A549 (cell line): ENCODE data around the gene POLD1. TPM values are rescaled to one million over a fixed set of nuclear protein-coding genes. Genes with fewer than 3 reads are reported as not detected.

Experiments
- ATAC-seq, 2 experiments: fragments of 200-7000 bp in 1 of 2; fragments of >200 bp in 1 of 2; cut with Nextera tagmentation in 1 of 2; cut with Tn5 transposase in 1 of 2; 3 replicates each; pipeline versions ENCODE4 v1.8.0 to v1.9.1; 2018 to 2020; ENCODE audit warnings: mild to moderate bottlenecking in 1 of 2, moderate library complexity in 1 of 2
- CTCF ChIA-PET: fragments of 300-600 bp; sonication (Branson Sonifier 250); formaldehyde crosslinking; extraction: SDS; loops from one replicate; lab custom pipeline; 2021; ENCODE audit warnings: antibody characterized with exemption, inconsistent platforms; lab: Yijun Ruan, JAX
- POLR2A ChIA-PET: fragments of 350-600 bp; formaldehyde crosslinking; extraction: SDS; loops from one replicate; lab custom pipeline; 2021; ENCODE audit warnings: antibody characterized with exemption, inconsistent platforms; lab: Yijun Ruan, JAX
- DNase-seq, 2 experiments: peaks; one replicate each; pipeline versions ENCODE4 v3.0.0 to v3.0.0-alpha.2; 2011 to 2016; ENCODE audit warnings: low read depth in 1 of 2, low spot score in 1 of 2
- FAIRE-seq: peaks from 2 replicates; lab custom pipeline; 2011; peaks lifted over from hg19 to GRCh38; lab: Jason Lieb, UNC
- H3K27ac ChIP-seq, 2 experiments: fragments of >200 bp; sonication (Bioruptor Twin); formaldehyde crosslinking; 3 replicates each; pipeline ENCODE4 v1.5.1; 2016 to 2017
- H3K4me1 ChIP-seq: fragments of >200 bp; sonication (Bioruptor Twin); formaldehyde crosslinking; 3 replicates; pipeline ENCODE4 v1.6.1; 2016
- H3K4me2 ChIP-seq: fragments of >200 bp; sonication (Bioruptor Twin); formaldehyde crosslinking; 3 replicates; pipeline ENCODE4 v1.6.1; 2016
- H3K4me3 ChIP-seq: fragments of >200 bp; sonication (Bioruptor Twin); formaldehyde crosslinking; 3 replicates; pipeline ENCODE4 v1.5.1; 2016
- H3K9me3 ChIP-seq: fragments of >200 bp; sonication (Bioruptor Twin); formaldehyde crosslinking; 3 replicates; pipeline ENCODE4 v1.6.1; 2016
- ATOH8 ChIP-seq: fragments of 250-450 bp; sonication (Bioruptor Pico); IDR thresholded peaks from 2 replicates; pipeline ENCODE4 v1.5.0; 2020; ENCODE audit warnings: low read depth, mild to moderate bottlenecking, moderate library complexity
- CBX2 ChIP-seq: fragments of 200-600 bp; sonication (generic); IDR thresholded peaks from 2 replicates; pipeline ENCODE4 v1.6.1; 2016; ENCODE audit warnings: low read depth, mild to moderate bottlenecking, borderline replicate concordance
- CEBPB ChIP-seq, 2 experiments: fragments of >200 bp in 1 of 2; sonication (Bioruptor Twin) in 1 of 2; formaldehyde crosslinking in 1 of 2; IDR thresholded peaks; 2 replicates each; pipeline ENCODE4 v1.6.1; 2012 to 2016
- CHD2 ChIP-seq: fragments of 150-350 bp; IDR thresholded peaks from 2 replicates; pipeline ENCODE4 v1.6.1; 2014; ENCODE audit warnings: low read length; ENCODE audit not compliant: partially characterized antibody
- CHD4 ChIP-seq: fragments of 200-600 bp; sonication (generic); IDR thresholded peaks from 2 replicates; pipeline ENCODE4 v1.6.1; 2016; ENCODE audit warnings: antibody characterized with exemption, mild to moderate bottlenecking, borderline replicate concordance
- E2F6 ChIP-seq: IDR thresholded peaks from 2 replicates; pipeline ENCODE4 v1.6.1; 2012; ENCODE audit warnings: low read depth, borderline replicate concordance
- EHMT2 ChIP-seq: fragments of 200-600 bp; sonication (generic); IDR thresholded peaks from 2 replicates; pipeline ENCODE4 v1.6.1; 2016; ENCODE audit warnings: antibody characterized with exemption, low read depth, mild to moderate bottlenecking, moderate library complexity
- ESRRA ChIP-seq: fragments of 150-350 bp; IDR thresholded peaks from 2 replicates; pipeline ENCODE4 v1.6.1; 2014; ENCODE audit warnings: mild to moderate bottlenecking, low read length, borderline replicate concordance
- FOSB ChIP-seq: fragments of 250-450 bp; sonication (Bioruptor Pico); IDR thresholded peaks from 2 replicates; pipeline ENCODE4 v1.5.0; 2020; ENCODE audit warnings: mild to moderate bottlenecking, moderate library complexity
- FOXS1 ChIP-seq: fragments of 250-450 bp; sonication (Bioruptor Pico); IDR thresholded peaks from 2 replicates; pipeline ENCODE4 v1.5.0; 2020; ENCODE audit warnings: mild to moderate bottlenecking, moderate library complexity
- HES2 ChIP-seq: fragments of >200 bp; sonication (Bioruptor Twin); formaldehyde crosslinking; IDR thresholded peaks from 2 replicates; pipeline ENCODE4 v1.6.1; 2016
- HEYL ChIP-seq: fragments of 250-450 bp; sonication (Bioruptor Pico); IDR thresholded peaks from 2 replicates; pipeline ENCODE4 v1.8.0; 2021; ENCODE audit warnings: mild to moderate bottlenecking, moderate library complexity
- HMGXB4 ChIP-seq: fragments of 250-450 bp; sonication (Bioruptor Pico); IDR thresholded peaks from 2 replicates; pipeline ENCODE4 v1.5.0; 2021; ENCODE audit warnings: mild to moderate bottlenecking, moderate library complexity, borderline replicate concordance
- HOXA7 ChIP-seq: fragments of 250-450 bp; sonication (Bioruptor Pico); IDR thresholded peaks from 2 replicates; pipeline ENCODE4 v1.5.0; 2020; ENCODE audit warnings: mild to moderate bottlenecking, moderate library complexity
- KDM5A ChIP-seq: fragments of 200-600 bp; sonication (generic); IDR thresholded peaks from 2 replicates; pipeline ENCODE4 v1.6.1; 2016; ENCODE audit warnings: antibody characterized with exemption, mild to moderate bottlenecking
- MYC ChIP-seq: IDR thresholded peaks from 2 replicates; pipeline ENCODE4 v1.6.1; 2012; ENCODE audit warnings: mild to moderate bottlenecking, inconsistent platforms, low read length, improper control_type of control experiment, borderline replicate concordance
- PBX3 ChIP-seq: IDR thresholded peaks from 2 replicates; pipeline ENCODE4 v1.6.1; 2012
- RCOR1 ChIP-seq: fragments of 150-350 bp; IDR thresholded peaks from 2 replicates; pipeline ENCODE4 v1.6.1; 2014; ENCODE audit warnings: antibody characterized with exemption, low read length, low read depth
- REST ChIP-seq: fragments of 200-600 bp; sonication (generic); IDR thresholded peaks from 2 replicates; pipeline ENCODE4 v1.6.1; 2016; ENCODE audit warnings: antibody characterized with exemption, mild to moderate bottlenecking, moderate library complexity
- RFX5 ChIP-seq: fragments of 450-650 bp; IDR thresholded peaks from 2 replicates; pipeline ENCODE4 v1.7.1; 2014; ENCODE audit warnings: antibody characterized with exemption, mild to moderate bottlenecking, moderate library complexity
- SMC3 ChIP-seq: fragments of >200 bp; sonication (Bioruptor Twin); formaldehyde crosslinking; IDR thresholded peaks from 3 replicates; pipeline ENCODE4 v1.6.1; 2018; ENCODE audit warnings: inconsistent platforms
- TFCP2L1 ChIP-seq: fragments of 250-450 bp; sonication (Bioruptor Pico); IDR thresholded peaks from 2 replicates; pipeline ENCODE4 v1.5.0; 2021; ENCODE audit warnings: mild to moderate bottlenecking
- WGBS: methylation state at CpG from one replicate; pipeline ENCODE4 v1.1.6; 2017; ENCODE audit errors: missing lambda C conversion rate; 5-methylcytosine and 5-hydroxymethylcytosine counted together
- polyA plus RNA-seq, 4 experiments: library from polyadenylated mRNA; depleted of rRNA in 3 of 4; stranded (reverse); fragments of >200 nt; fragmentation: RNase III in 1 of 4; extraction: RNeasy Plus Mini Kit Qiagen cat#74134 plus additional on column Dnase treatment in 1 of 4; gene quantifications; 2 replicates in 3 of 4; 3 replicates in 1 of 4; pipeline ENCODE4 v1.2.3, GENCODE V29; 2011 to 2017

The POLD1 gene
- polyA plus RNA-seq, 2 of the 4 experiments (the other 2 are of a cell fraction), result 26.1 to 88.8 TPM

- no peak for TF ChIP-seq RCOR1
- TF ChIP-seq RFX5, result no peak
- no peak for TF ChIP-seq EHMT2
- TF ChIP-seq E2F6, result no peak
- no peak for TF ChIP-seq KDM5A
- TF ChIP-seq CHD2, result no peak
- TF ChIP-seq REST, result no peak
- TF ChIP-seq ATOH8 (CRISPR knock-in tag), result no peak
- DNase-seq (no peak), FAIRE-seq (no peak), ATAC-seq (no peak)
- Histone ChIP-seq H3K27ac (no peak overlapping the region), H3K4me2 (no peak overlapping the region), H3K4me3 (no peak overlapping the region), H3K9me3 (no peaks in the 10 kb centered on the region), H3K4me1 (no peaks in the 10 kb centered on the region)
- 59% methylated on average over 7 of the region's 8 CpGs for WGBS
- POLR2A ChIA-PET, result no interaction called here
- CTCF ChIA-PET, result interaction anchor here (1.0 to 1.3 kb wide), 3 partner anchors 17 to 51 kb away, joined by 3 to 4 read pairs (median 4); no protein-coding TSS in a partner anchor
Measured at GRCh38 chr19:50419580-50420035, 35.5 kb downstream of the POLD1 start.

GRCh38 chr19:50420127-50420526, 36.0 kb downstream of the POLD1 start:
- no peak overlapping the region for H3K4me3 ChIP-seq
- H3K9me3 ChIP-seq, result no peaks in the 10 kb centered on the region
- ChIA-PET POLR2A (no interaction called here), CTCF (interaction anchor here (1.0 to 2.7 kb wide), 4 partner anchors 17 to 51 kb away, joined by 3 to 8 read pairs (median 4); no protein-coding TSS in a partner anchor)
- no peak overlapping the region for H3K27ac ChIP-seq
- ATAC-seq, result no peak
- WGBS, result 55% methylated on average over 3 of the region's 3 CpGs
- no peaks in the 10 kb centered on the region for H3K4me1 ChIP-seq
- no peak for DNase-seq
- TF ChIP-seq FOSB (CRISPR knock-in tag), result no peak
- no peak for TF ChIP-seq CBX2
- no peak for TF ChIP-seq RCOR1
- no peak for TF ChIP-seq SMC3
- TF ChIP-seq HMGXB4 (CRISPR knock-in tag), result no peak
- no peak for TF ChIP-seq HOXA7 (CRISPR knock-in tag)
- no peak for TF ChIP-seq CEBPB (IDR thresholded peaks at IDR 0.05)
- no peak for TF ChIP-seq MYC
- no peak for TF ChIP-seq PBX3
- TF ChIP-seq HEYL (CRISPR knock-in tag), result no peak
- no peak for TF ChIP-seq HES2
- no peak for TF ChIP-seq CHD4
- no peak for TF ChIP-seq TFCP2L1 (CRISPR knock-in tag)
- no peak for TF ChIP-seq ESRRA
- no peak for TF ChIP-seq FOXS1 (CRISPR knock-in tag)
- FAIRE-seq, result no peak
- no peak overlapping the region for H3K4me2 ChIP-seq
